Left kidney (tissue), 2 donors: ENCODE data around the gene HOGA1. TPM values are rescaled to one million over a fixed set of nuclear protein-coding genes. Genes with fewer than 3 reads are reported as not detected.

Experiments
- DNase-seq: peaks from one replicate; pipeline ENCODE4 v3.0.0-alpha.2; 2013
- polyA plus RNA-seq: library from polyadenylated mRNA; unstranded; fragments of 120-200 nt; gene quantifications from one replicate; pipeline ENCODE4 v1.2.1, GENCODE V29; 2013; ENCODE audit not compliant: insufficient read length

HOGA1 gene
- polyA plus RNA-seq, 1 donor: 49.0 TPM

GRCh38 chr10:97577701-97578100 lies 6.5 kb upstream of the HOGA1 start:
- DNase-seq: no peak

GRCh38 chr10:97578171-97578844 lies 5.9 kb upstream of the HOGA1 start:
- no peak for DNase-seq

GRCh38 chr10:97580421-97581367 lies 3.5 kb upstream of the HOGA1 start:
- DNase-seq: no peak

- DNase-seq: no peak
These were observed 2.0 kb upstream of the HOGA1 start for GRCh38 chr10:97582169-97582568.

- no peak for DNase-seq
These were observed 713 bp upstream of the HOGA1 start for GRCh38 chr10:97583476-97583875.

GRCh38 chr10:97584798-97585438 lies 729 bp downstream of the HOGA1 start:
- no peak for DNase-seq

GRCh38 chr10:97585439-97585811 lies 1.2 kb downstream of the HOGA1 start:
- no peak for DNase-seq

GRCh38 chr10:97587183-97587582 lies 3.0 kb downstream of the HOGA1 start:
- no peak for DNase-seq

GRCh38 chr10:97589479-97589878 lies 5.3 kb downstream of the HOGA1 start, which contains the start of gene C10orf62:
TSS of gene C10orf62 (plus strand) at chr10:97589721. CDS start at chr10:97589898, 177 bp downstream.
- DNase-seq: no peak

GRCh38 chr10:97590082-97590747 lies 6.0 kb downstream of the HOGA1 start:
- DNase-seq: no peak

GRCh38 chr10:97590748-97591495 lies 6.7 kb downstream of the HOGA1 start:
- no peak for DNase-seq

- no peak for DNase-seq
These were observed 9.2 kb downstream of the HOGA1 start for GRCh38 chr10:97593421-97593820.

GRCh38 chr10:97596101-97597082 lies 12.2 kb downstream of the HOGA1 start:
- DNase-seq: no peak

- DNase-seq: no peak
These were observed 13.6 kb downstream of the HOGA1 start for GRCh38 chr10:97597778-97598177.

- no peak for DNase-seq
These were observed 14.4 kb downstream of the HOGA1 start for GRCh38 chr10:97598407-97599271.

- DNase-seq: no peak
These were observed 15.1 kb downstream of the HOGA1 start for GRCh38 chr10:97599272-97599619.

- no peak for DNase-seq
These were observed 16.4 kb downstream of the HOGA1 start for GRCh38 chr10:97600616-97601015.

GRCh38 chr10:97601268-97602215 lies 17.4 kb downstream of the HOGA1 start:
- no peak for DNase-seq
